ENCODE measurements around the gene UBE3B.

Gene UBE3B

DNA sequence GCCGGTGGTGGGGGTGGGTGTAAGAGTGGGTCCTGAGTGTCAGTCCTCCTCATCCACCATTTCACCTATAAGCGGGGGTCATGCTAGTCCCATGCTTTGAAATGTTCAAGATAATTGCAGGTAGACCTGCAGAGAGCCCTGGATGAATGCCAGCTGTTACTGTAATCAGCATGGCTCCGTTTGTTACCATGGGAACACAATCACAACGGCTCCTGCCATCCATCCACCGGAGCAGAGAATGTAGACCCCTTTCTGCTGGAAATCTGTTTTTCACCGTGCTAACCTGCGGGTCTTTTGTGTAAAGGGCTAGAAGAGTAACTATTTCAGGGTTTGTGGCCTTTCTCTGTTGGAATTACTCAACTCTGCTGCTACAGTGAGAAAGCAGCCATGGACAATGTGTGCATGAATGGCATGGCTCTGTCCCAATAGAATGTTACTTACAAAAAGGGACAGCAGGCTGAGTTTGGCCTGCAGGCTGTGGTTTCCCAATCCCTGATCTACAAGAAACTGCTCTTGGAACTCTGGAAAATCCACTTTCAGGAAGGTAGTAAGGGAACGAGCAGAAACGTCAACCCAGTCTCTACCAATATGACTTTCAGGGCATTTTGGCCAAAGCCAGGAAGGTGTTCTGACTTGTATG, 36.5 kb upstream of the UBE3B start:
- in situ Hi-C loops (cut with HindIII; ENCODE audit: low pct_unique_long_range_greater_than_20kb, low sequenced_read_pairs): no loop called here
- DNase-seq (ENCODE audit: low read depth in 1 of 2, low spot score in 1 of 2): peak in 1 of 2 experiments; percentile 44
- TF ChIP-seq JUND (IDR thresholded peaks at IDR 0.05; ENCODE audit: low read depth): no peak

- TF ChIP-seq JUND (IDR thresholded peaks at IDR 0.05; ENCODE audit: low read depth): no peak
- in situ Hi-C loops (cut with HindIII; ENCODE audit: low pct_unique_long_range_greater_than_20kb, low sequenced_read_pairs): no loop called here
Observed at GRCh38 chr12:109443794-109444193, 33.6 kb upstream of the UBE3B start.

GRCh38 chr12:109444259-109444658, 33.2 kb upstream of the UBE3B start:
- no peak for TF ChIP-seq JUND (IDR thresholded peaks at IDR 0.05; ENCODE audit: low read depth)
- peak in 1 of 2 experiments; percentile 77 for DNase-seq (ENCODE audit: low read depth in 1 of 2, low spot score in 1 of 2)
- in situ Hi-C loops (cut with HindIII; ENCODE audit: low pct_unique_long_range_greater_than_20kb, low sequenced_read_pairs): no loop called here

More at GRCh38 chr12:109443794-109444193, 33.6 kb upstream of the UBE3B start:
- no peak for DNase-seq (ENCODE audit: low read depth in 1 of 2, low spot score in 1 of 2)

DNA sequence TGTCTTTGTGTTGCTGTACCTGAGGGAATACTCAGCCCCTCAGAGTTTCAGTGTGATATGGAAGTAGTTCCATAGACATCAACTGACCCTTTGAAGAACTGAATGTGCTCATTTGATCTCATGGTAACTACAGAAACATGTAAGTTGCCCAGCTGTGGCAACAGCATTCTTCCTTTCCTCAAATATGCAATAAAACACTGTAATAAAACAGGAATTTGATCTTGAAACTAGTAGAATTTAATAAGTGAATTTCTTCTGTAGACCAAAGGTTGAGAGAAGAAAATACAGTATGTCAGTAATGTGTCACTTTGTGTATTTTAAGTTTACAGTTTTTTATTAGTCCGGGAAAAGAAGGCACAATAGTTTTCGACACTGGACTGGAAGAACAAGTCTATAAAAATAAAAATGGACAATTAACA, 32.2 kb upstream of the UBE3B start:
- TF ChIP-seq JUND (IDR thresholded peaks at IDR 0.05; ENCODE audit: low read depth): no peak
- no peak for DNase-seq (ENCODE audit: low read depth in 1 of 2, low spot score in 1 of 2)
- in situ Hi-C loops (cut with HindIII; ENCODE audit: low pct_unique_long_range_greater_than_20kb, low sequenced_read_pairs): no loop called here

GRCh38 chr12:109446869-109447268, 30.6 kb upstream of the UBE3B start:
- no peak for DNase-seq (ENCODE audit: low read depth in 1 of 2, low spot score in 1 of 2)

DNA sequence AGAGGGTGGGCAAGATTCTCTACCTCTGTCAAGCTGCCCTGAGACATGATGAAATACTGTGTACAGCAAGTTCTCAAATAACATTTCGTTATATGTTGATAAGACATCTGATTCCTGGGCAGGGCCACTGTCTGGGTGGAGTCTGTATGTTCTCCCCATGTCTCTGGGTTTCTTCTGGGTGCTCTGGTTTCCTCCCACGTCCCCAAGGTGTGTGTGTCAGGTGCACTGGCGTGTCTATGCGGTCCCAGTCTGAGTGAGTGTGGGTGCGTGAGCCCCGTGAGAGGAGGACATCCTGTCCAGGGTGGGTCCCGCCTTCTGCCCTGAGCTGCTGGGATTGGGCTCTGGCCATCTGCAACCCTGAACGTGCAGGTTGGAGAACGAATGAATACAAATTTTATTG, 30.0 kb upstream of the UBE3B start:
- in situ Hi-C loops (cut with HindIII; ENCODE audit: low pct_unique_long_range_greater_than_20kb, low sequenced_read_pairs): no loop called here
- no peak for TF ChIP-seq JUND (IDR thresholded peaks at IDR 0.05; ENCODE audit: low read depth)
- no peak for DNase-seq (ENCODE audit: low read depth in 1 of 2, low spot score in 1 of 2)

More at GRCh38 chr12:109446869-109447268, 30.6 kb upstream of the UBE3B start:
- in situ Hi-C loops (cut with HindIII; ENCODE audit: low pct_unique_long_range_greater_than_20kb, low sequenced_read_pairs): no loop called here
- no peak for TF ChIP-seq JUND (IDR thresholded peaks at IDR 0.05; ENCODE audit: low read depth)

GRCh38 chr12:109448272-109448671, 29.2 kb upstream of the UBE3B start:
- DNase-seq (ENCODE audit: low read depth in 1 of 2, low spot score in 1 of 2): no peak
- in situ Hi-C loops (cut with HindIII; ENCODE audit: low pct_unique_long_range_greater_than_20kb, low sequenced_read_pairs): no loop called here
- TF ChIP-seq JUND (IDR thresholded peaks at IDR 0.05; ENCODE audit: low read depth): no peak

DNA sequence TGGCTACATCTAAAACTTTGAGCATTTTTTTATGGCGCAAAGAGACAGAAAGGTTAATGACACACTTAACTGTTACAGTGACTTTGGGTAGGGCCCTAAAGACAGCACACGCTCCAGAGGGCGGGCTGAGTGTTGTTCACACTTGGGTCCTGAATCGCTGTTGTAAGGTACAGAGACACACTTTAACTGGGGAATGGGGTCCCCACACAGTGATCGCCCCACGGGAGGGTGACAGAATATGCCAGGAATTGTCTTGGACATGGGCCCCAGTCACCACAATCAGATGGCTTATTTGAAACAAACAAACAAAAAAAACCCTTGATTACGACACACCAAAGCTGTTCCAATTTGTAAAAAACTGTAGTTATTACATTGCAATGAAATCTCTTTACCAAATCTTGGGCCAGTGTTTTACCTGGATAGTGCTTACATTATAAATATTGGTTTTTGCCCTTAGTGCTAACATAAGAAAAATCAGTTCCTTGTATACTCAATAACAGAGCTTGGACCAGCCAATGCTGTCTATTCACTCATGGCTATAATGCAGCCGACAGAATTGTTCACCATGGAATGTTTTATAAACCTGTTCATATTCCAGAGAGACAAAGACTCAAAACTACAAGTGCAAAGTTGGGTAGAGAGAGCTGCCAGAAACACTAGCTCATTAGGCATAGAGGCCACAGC, 28.6 kb upstream of the UBE3B start:
- peak; percentile 47 to 56 for DNase-seq (ENCODE audit: low read depth in 1 of 2, low spot score in 1 of 2)
- peak; percentile 34; the same call in 1 of the 2 replicates for TF ChIP-seq JUND (IDR thresholded peaks at IDR 0.05; ENCODE audit: low read depth)
- in situ Hi-C loops (cut with HindIII; ENCODE audit: low pct_unique_long_range_greater_than_20kb, low sequenced_read_pairs): no loop called here

DNA sequence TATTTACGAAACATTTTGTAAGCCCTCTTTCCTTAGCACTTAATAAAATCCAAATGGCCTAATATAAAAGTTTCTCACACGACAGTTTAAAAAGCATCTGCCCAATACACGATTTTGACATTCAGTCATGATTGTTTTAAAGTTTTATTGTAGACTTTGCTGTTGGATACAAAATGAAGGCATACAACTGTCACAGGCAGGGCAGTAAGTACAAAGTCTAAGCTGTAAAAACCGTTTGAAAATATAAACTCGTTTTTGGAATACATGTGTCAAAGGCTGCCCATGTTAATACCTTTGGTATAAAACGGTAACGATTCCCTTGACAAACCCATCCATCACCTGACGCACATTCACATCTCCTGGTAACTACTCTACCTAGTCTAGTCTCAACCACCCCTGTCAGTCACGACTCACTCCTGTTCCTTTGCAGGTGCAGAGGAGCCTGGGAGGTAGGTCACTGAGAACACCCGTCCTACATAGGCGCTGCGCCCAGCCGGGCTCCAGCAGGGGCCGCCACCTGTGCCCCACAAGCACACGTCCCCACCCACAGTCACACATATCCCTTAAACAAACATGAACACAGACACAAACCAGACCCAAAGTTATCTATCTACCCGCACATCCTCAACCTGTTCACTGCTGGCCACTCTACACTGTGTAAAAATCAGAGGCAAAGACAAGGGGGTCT, 27.4 kb upstream of the UBE3B start:
- DNase-seq (ENCODE audit: low read depth in 1 of 2, low spot score in 1 of 2): no peak
- TF ChIP-seq JUND (IDR thresholded peaks at IDR 0.05; ENCODE audit: low read depth): no peak
- in situ Hi-C loops (cut with HindIII; ENCODE audit: low pct_unique_long_range_greater_than_20kb, low sequenced_read_pairs): no loop called here

DNA sequence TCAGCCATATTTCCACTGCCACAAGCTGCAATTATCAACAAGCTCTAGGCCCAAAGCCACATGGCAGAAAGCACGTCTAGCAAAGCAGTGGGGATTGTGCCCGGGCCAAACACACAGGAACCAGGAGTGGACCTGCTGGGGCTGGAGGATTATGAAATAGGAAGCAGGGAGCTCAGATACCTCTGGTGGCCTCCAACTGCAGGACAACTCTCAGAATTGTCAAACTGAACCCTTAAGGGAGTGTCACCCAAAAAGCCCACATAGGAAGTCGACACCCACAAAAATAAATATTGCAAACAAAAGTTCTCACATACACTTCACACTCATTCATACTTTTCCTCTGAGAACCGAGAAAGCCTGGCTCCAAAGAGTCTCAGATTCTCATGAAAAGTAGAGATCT, 26.5 kb upstream of the UBE3B start:
- DNase-seq (ENCODE audit: low read depth in 1 of 2, low spot score in 1 of 2): no peak
- in situ Hi-C loops (cut with HindIII; ENCODE audit: low pct_unique_long_range_greater_than_20kb, low sequenced_read_pairs): no loop called here
- TF ChIP-seq JUND (IDR thresholded peaks at IDR 0.05; ENCODE audit: low read depth): no peak

DNA sequence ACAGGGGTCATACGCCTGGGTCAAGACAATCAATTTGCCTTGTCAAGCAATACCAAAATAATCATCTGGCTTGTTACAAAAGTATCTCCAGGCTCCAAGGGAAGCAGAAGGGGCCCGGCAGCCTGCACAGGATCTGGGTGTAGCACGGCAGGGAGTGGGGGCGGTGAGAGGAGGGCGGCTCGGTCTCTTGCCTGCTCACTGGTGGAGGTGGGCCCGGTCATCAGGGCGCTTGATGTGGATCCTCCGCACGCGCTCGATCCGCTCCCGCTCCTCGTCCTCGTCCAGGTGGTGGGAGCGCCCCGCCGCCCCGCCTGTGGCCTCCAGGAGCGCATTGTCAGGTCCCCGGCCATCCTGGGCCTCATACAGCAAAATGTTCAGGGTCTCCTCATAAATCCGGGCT, 26.0 kb upstream of the UBE3B start:
- DNase-seq (ENCODE audit: low read depth in 1 of 2, low spot score in 1 of 2): no peak
- in situ Hi-C loops (cut with HindIII; ENCODE audit: low pct_unique_long_range_greater_than_20kb, low sequenced_read_pairs): no loop called here
- no peak for TF ChIP-seq JUND (IDR thresholded peaks at IDR 0.05; ENCODE audit: low read depth)

DNA sequence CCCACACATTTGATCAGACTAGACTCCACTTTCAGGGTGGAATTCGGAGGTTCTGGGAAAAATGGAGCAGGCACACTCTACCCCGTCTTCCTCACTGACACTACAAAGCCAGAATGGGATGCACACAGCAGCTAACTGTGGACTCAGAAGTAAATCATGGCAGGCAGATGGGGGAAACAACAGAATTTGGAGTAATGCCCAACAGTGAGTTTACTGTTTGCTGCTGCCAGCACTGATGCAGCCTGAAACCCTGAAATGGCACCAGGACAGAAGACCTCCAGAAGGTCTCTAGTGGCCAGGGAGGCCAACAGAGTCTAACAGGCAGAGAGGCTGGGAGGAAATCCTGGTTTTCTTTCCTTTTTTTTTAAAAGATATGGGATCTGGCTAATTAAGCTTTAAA, 24.9 kb upstream of the UBE3B start:
- no peak for DNase-seq (ENCODE audit: low read depth in 1 of 2, low spot score in 1 of 2)
- TF ChIP-seq JUND (IDR thresholded peaks at IDR 0.05; ENCODE audit: low read depth): no peak
- in situ Hi-C loops (cut with HindIII; ENCODE audit: low pct_unique_long_range_greater_than_20kb, low sequenced_read_pairs): no loop called here

DNA sequence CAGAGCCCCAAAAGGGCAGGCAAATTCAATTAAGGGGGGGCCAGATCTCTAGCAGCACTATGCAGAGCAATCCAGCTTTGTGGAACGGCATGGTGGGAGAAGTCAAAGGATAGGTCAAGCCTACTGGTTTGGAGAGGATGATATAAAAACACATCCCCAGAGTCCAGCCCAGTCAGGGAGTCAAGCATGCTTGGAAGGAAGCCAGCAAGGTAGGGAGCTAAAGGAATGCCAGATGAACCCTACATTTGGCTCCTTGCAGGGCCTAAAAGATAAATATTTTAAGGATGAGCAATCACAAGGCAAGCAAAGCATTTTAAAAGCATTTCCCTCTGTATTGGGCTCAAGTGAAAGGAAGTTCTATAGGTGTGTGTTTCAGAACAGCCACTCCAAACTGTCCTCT, 21.7 kb upstream of the UBE3B start:
- in situ Hi-C loops (cut with HindIII; ENCODE audit: low pct_unique_long_range_greater_than_20kb, low sequenced_read_pairs): no loop called here
- no peak for DNase-seq (ENCODE audit: low read depth in 1 of 2, low spot score in 1 of 2)
- no peak for TF ChIP-seq JUND (IDR thresholded peaks at IDR 0.05; ENCODE audit: low read depth)
